AG04449 (cell line): ENCODE measurements around the gene NUP85.

Experiments used
- CTCF ChIA-PET: fragments of 350-600 bp; formaldehyde crosslinking; extraction: SDS; loops from one replicate; lab custom pipeline; 2021; ENCODE audit warnings: antibody characterized with exemption; lab: Yijun Ruan, JAX
- POLR2A ChIA-PET: fragments of 400-600, 350-600 bp; formaldehyde crosslinking; extraction: SDS; loops from one replicate; lab custom pipeline; 2020; ENCODE audit warnings: antibody characterized with exemption, inconsistent platforms; lab: Yijun Ruan, JAX
- DNase-seq: peaks from one replicate; pipeline ENCODE4 v3.0.0-alpha.2; 2010; ENCODE audit warnings: low read depth, low spot score
- H3K4me3 ChIP-seq: 2 replicates; pipeline ENCODE4 v1.5.1; 2011; ENCODE audit warnings: low read depth, mild to moderate bottlenecking, control low read depth, low read length
- CTCF ChIP-seq: IDR thresholded peaks from one replicate; pipeline ENCODE4 v1.5.1; 2011; ENCODE audit warnings: mild to moderate bottlenecking, moderate library complexity, low read length, control low read depth, inconsistent platforms; ENCODE audit not compliant: insufficient read depth; ENCODE audit errors: missing control alignments

NUP85 gene

GRCh38 chr17:75244133-75244866, 38.8 kb downstream of the NUP85 start:
- no peak for TF ChIP-seq CTCF
- H3K4me3 ChIP-seq, result no peak overlapping the region
- ChIA-PET CTCF (interaction anchor here (1.2 to 1.3 kb wide), 2 partner anchors 12 to 27 kb away, joined by 3 to 7 read pairs; partner anchors contain the start of gene MIF4GD), POLR2A (no interaction called here)
- DNase-seq, result no peak

- no peak for DNase-seq
- ChIA-PET POLR2A (no interaction called here), CTCF (interaction anchor here (1.2 to 1.3 kb wide), 2 partner anchors 12 to 26 kb away, joined by 3 to 7 read pairs; partner anchors contain the start of gene MIF4GD)
- no peak overlapping the region for H3K4me3 ChIP-seq
- TF ChIP-seq CTCF, result no peak
These were observed 39.5 kb downstream of the NUP85 start for GRCh38 chr17:75245011-75245410.

- ChIA-PET CTCF (interaction anchor here (1.1 to 6.1 kb wide), 6 partner anchors 7 to 187 kb away, joined by 3 to 73 read pairs (median 6); partner anchors contain the start of gene MIF4GD), POLR2A (no interaction called here)
- no peak for DNase-seq
- no peak for TF ChIP-seq CTCF
- no peak overlapping the region for H3K4me3 ChIP-seq
These were observed 40.9 kb downstream of the NUP85 start for GRCh38 chr17:75246404-75246803.

- H3K4me3 ChIP-seq, result no peak overlapping the region
- TF ChIP-seq CTCF, result no peak
- CTCF ChIA-PET, result interaction anchor here (0.7 to 6.1 kb wide), 9 partner anchors 10 to 504 kb away, joined by 3 to 73 read pairs (median 6); partner anchors contain the start of gene MIF4GD
- no peak for DNase-seq
- POLR2A ChIA-PET, result interaction anchor here (0.8 kb wide), 2 partner anchors 10 to 19 kb away, joined by 3 read pairs; no protein-coding TSS in a partner anchor
These were observed 44.1 kb downstream of the NUP85 start for GRCh38 chr17:75249564-75249963.

GRCh38 chr17:75250009-75250471, 44.6 kb downstream of the NUP85 start:
- TF ChIP-seq CTCF, result no peak
- CTCF ChIA-PET, result interaction anchor here (0.7 to 6.1 kb wide), 8 partner anchors 10 to 504 kb away, joined by 3 to 73 read pairs (median 7); partner anchors contain the start of gene MIF4GD
- no peak for DNase-seq
- POLR2A ChIA-PET, result interaction anchor here (0.8 kb wide), 2 partner anchors 10 to 19 kb away, joined by 3 read pairs; no protein-coding TSS in a partner anchor
- H3K4me3 ChIP-seq, result no peak overlapping the region; the same call in 1 of the 2 replicates
